ENCODE measurements around the gene FEZF1. TPM values are rescaled to one million over a fixed set of nuclear protein-coding genes. Genes with fewer than 3 reads are reported as not detected.

Gene FEZF1
- total and polyA plus RNA-seq, 2 of the 13 experiments (the other 11 are each of a cell fraction or from before 2014, with no cell fraction given): not detected

GRCh38 chr7:122343601-122344302, 39.2 kb upstream of the FEZF1 start (continued):
- TF ChIP-seq, protein P1, sequence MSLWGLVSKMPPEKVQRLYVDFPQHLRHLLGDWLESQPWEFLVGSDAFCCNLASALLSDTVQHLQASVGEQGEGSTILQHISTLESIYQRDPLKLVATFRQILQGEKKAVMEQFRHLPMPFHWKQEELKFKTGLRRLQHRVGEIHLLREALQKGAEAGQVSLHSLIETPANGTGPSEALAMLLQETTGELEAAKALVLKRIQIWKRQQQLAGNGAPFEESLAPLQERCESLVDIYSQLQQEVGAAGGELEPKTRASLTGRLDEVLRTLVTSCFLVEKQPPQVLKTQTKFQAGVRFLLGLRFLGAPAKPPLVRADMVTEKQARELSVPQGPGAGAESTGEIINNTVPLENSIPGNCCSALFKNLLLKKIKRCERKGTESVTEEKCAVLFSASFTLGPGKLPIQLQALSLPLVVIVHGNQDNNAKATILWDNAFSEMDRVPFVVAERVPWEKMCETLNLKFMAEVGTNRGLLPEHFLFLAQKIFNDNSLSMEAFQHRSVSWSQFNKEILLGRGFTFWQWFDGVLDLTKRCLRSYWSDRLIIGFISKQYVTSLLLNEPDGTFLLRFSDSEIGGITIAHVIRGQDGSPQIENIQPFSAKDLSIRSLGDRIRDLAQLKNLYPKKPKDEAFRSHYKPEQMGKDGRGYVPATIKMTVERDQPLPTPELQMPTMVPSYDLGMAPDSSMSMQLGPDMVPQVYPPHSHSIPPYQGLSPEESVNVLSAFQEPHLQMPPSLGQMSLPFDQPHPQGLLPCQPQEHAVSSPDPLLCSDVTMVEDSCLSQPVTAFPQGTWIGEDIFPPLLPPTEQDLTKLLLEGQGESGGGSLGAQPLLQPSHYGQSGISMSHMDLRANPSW (CRISPR knock-in tag; IDR thresholded peaks at IDR 0.05; ENCODE audit: borderline replicate concordance): no peak
- TF ChIP-seq SIN3B (IDR thresholded peaks at IDR 0.05; ENCODE audit: low read length) (no peak), ZFP62 (CRISPR knock-in tag; IDR thresholded peaks at IDR 0.05) (no peak), SMAD1 (CRISPR knock-in tag; IDR thresholded peaks at IDR 0.05; ENCODE audit: borderline replicate concordance, low read depth) (no peak), U2AF1 (optimal IDR thresholded peaks at IDR 0.05; ENCODE audit: low read depth, low read length) (no peak), TCF7 (IDR thresholded peaks at IDR 0.05; ENCODE audit: low read depth) (no peak)
- TF ChIP-seq, protein P2, sequence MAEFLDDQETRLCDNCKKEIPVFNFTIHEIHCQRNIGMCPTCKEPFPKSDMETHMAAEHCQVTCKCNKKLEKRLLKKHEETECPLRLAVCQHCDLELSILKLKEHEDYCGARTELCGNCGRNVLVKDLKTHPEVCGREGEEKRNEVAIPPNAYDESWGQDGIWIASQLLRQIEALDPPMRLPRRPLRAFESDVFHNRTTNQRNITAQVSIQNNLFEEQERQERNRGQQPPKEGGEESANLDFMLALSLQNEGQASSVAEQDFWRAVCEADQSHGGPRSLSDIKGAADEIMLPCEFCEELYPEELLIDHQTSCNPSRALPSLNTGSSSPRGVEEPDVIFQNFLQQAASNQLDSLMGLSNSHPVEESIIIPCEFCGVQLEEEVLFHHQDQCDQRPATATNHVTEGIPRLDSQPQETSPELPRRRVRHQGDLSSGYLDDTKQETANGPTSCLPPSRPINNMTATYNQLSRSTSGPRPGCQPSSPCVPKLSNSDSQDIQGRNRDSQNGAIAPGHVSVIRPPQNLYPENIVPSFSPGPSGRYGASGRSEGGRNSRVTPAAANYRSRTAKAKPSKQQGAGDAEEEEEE (CRISPR knock-in tag; IDR thresholded peaks at IDR 0.05; ENCODE audit: borderline replicate concordance): no peak

- no peaks in the 10 kb centered on the region for H3K9me3 ChIP-seq (ENCODE audit: low read length)
- H3K27ac ChIP-seq (ENCODE audit: extremely low read length, insufficient read depth, low read length): no peak overlapping the region
- POLR2A ChIA-PET: no interaction called here
- no peaks in the 10 kb centered on the region for H3K79me2 ChIP-seq (ENCODE audit: insufficient read depth, low read length)
- H3K27me3 ChIP-seq (ENCODE audit: control insufficient read depth in 1 of 2, insufficient read depth in 2 of 2, low read length in 2 of 2): no peaks in the 10 kb centered on the region
- no peak overlapping the region for H2AFZ ChIP-seq (ENCODE audit: low read length)
- no peak overlapping the region for H3K4me3 ChIP-seq (replicated peaks in 1 of 3; ENCODE audit: insufficient read depth in 1 of 3, low read depth in 2 of 3, low read length in 3 of 3)
- BruUV-seq (replicated peaks): no TSS peak
- no peak overlapping the region for H3K9ac ChIP-seq (ENCODE audit: insufficient read depth, low read depth, low read length)
- FAIRE-seq: no peak
- DNase-seq (ENCODE audit: low spot score): no peak
- H3K4me1 ChIP-seq (ENCODE audit: insufficient read depth, low read length): no peaks in the 10 kb centered on the region
- CTCF ChIA-PET (ENCODE audit: low intra/inter-chr PET ratio, low total read pairs): no interaction called here
- intact Hi-C loops (cut with micrococcal nuclease; ENCODE audit: unreplicated experiment): no loop called here
- H3K36me3 ChIP-seq (replicated peaks in 1 of 2; ENCODE audit: control insufficient read depth in 1 of 2, insufficient read depth in 2 of 2, low read length in 2 of 2): no peaks in the 10 kb centered on the region; a peak in 1 of 5 replicates
- in situ Hi-C loops (cut with HindIII; ENCODE audit: extremely low pct_ligation_motif_present, low pct_unique_long_range_greater_than_20kb): no loop called here
- WGBS (ENCODE audit: low lambda C conversion rate): 94% methylated on average over 1 of the region's 1 CpG
- no peak for ATAC-seq
- H3K4me2 ChIP-seq (ENCODE audit: low read depth, low read length): no peak overlapping the region
- no peaks in the 10 kb centered on the region for H4K20me1 ChIP-seq (ENCODE audit: insufficient read depth, low read length)
- TF ChIP-seq ZNF510 (CRISPR knock-in tag; IDR thresholded peaks at IDR 0.05; ENCODE audit: low read depth): no peak
- no peak for TF ChIP-seq ZNF746 (CRISPR knock-in tag; IDR thresholded peaks at IDR 0.05)
- TF ChIP-seq TFDP2 (CRISPR knock-in tag; IDR thresholded peaks at IDR 0.05): no peak
- no peak for TF ChIP-seq ZNF660 (CRISPR knock-in tag; IDR thresholded peaks at IDR 0.05; ENCODE audit: borderline replicate concordance, low read depth)
- TF ChIP-seq, protein P3, sequence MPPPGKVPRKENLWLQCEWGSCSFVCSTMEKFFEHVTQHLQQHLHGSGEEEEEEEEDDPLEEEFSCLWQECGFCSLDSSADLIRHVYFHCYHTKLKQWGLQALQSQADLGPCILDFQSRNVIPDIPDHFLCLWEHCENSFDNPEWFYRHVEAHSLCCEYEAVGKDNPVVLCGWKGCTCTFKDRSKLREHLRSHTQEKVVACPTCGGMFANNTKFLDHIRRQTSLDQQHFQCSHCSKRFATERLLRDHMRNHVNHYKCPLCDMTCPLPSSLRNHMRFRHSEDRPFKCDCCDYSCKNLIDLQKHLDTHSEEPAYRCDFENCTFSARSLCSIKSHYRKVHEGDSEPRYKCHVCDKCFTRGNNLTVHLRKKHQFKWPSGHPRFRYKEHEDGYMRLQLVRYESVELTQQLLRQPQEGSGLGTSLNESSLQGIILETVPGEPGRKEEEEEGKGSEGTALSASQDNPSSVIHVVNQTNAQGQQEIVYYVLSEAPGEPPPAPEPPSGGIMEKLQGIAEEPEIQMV (CRISPR knock-in tag; IDR thresholded peaks at IDR 0.05; ENCODE audit: low read depth): no peak
- no peak for TF ChIP-seq AGO2 (optimal IDR thresholded peaks at IDR 0.05; ENCODE audit: low read depth, low read length)
- TF ChIP-seq ZNF34 (CRISPR knock-in tag; IDR thresholded peaks at IDR 0.05; ENCODE audit: borderline replicate concordance): no peak
Observed at GRCh38 chr7:122340427-122340826, 35.9 kb upstream of the FEZF1 start.

All from HepG2 (cell line).